Brain microvascular endothelial cell (primary cell): ENCODE data around the gene SDHC.

ENCODE experiments used
- DNase-seq: peaks from one replicate; pipeline ENCODE4 v3.0.0-alpha.2; 2020
- H3K27ac ChIP-seq: fragments of 250-450 bp; sonication (Bioruptor Pico); 2 replicates; pipeline ENCODE4 v1.5.1; 2020; ENCODE audit warnings: mild to moderate bottlenecking, moderate library complexity
- H3K27me3 ChIP-seq: fragments of 250-450 bp; sonication (Bioruptor Pico); replicated peaks from 2 replicates; pipeline ENCODE4 v1.5.1; 2020; ENCODE audit warnings: mild to moderate bottlenecking
- H3K36me3 ChIP-seq: fragments of 250-450 bp; sonication (Bioruptor Pico); replicated peaks from 2 replicates; pipeline ENCODE4 v1.5.1; 2020; ENCODE audit warnings: mild to moderate bottlenecking
- H3K4me3 ChIP-seq: 2 replicates; pipeline ENCODE4 v1.5.1; 2011; ENCODE audit warnings: low read depth, mild to moderate bottlenecking, control low read depth, low read length, moderate library complexity
- CTCF ChIP-seq: IDR thresholded peaks from 2 replicates; pipeline ENCODE4 v1.5.1; 2011; ENCODE audit warnings: low read depth, mild to moderate bottlenecking, moderate library complexity, low read length, control low read depth, inconsistent platforms; ENCODE audit errors: missing control alignments
- in situ Hi-C: cut with HindIII; loops from 2 replicates; pipeline ENCODE4 v1.10.0; 2017; ENCODE audit warnings: low sequenced_read_pairs, low pct_ligation_motif_present

SDHC gene

GRCh38 chr1:161273402-161273801 lies 40.8 kb upstream of the SDHC start:
- DNase-seq, result no peak
- H3K36me3 ChIP-seq, result no peaks in the 10 kb centered on the region
- no peak overlapping the region for H3K4me3 ChIP-seq
- H3K27ac ChIP-seq, result no peak overlapping the region
- in situ Hi-C loops, result no loop called here
- TF ChIP-seq CTCF, result no peak
- H3K27me3 ChIP-seq, result peaks cover 8% of the 10 kb centered on the region

- Histone ChIP-seq H3K27ac (no peak overlapping the region), H3K36me3 (no peaks in the 10 kb centered on the region), H3K27me3 (peaks cover 10% of the 10 kb centered on the region), H3K4me3 (no peak overlapping the region)
- in situ Hi-C loops, result no loop called here
- DNase-seq, result no peak
- no peak for TF ChIP-seq CTCF
Measured at GRCh38 chr1:161274874-161275273, 39.3 kb upstream of the SDHC start.

- Histone ChIP-seq H3K27ac (no peak overlapping the region), H3K36me3 (no peaks in the 10 kb centered on the region), H3K4me3 (no peak overlapping the region), H3K27me3 (peaks cover 19% of the 10 kb centered on the region)
- in situ Hi-C loops, result no loop called here
- TF ChIP-seq CTCF, result no peak
- no peak for DNase-seq
Measured at GRCh38 chr1:161282991-161283390, 31.2 kb upstream of the SDHC start.

- no peak for TF ChIP-seq CTCF
- in situ Hi-C loops, result no loop called here
- no peak overlapping the region for H3K4me3 ChIP-seq
Measured at GRCh38 chr1:161285113-161285512, 29.1 kb upstream of the SDHC start.

GRCh38 chr1:161285521-161285920 lies 28.7 kb upstream of the SDHC start:
- no peak for TF ChIP-seq CTCF

More at GRCh38 chr1:161285113-161285512, 29.1 kb upstream of the SDHC start:
- no peak for DNase-seq
- H3K27me3 ChIP-seq, result peaks cover 17% of the 10 kb centered on the region
- no peak overlapping the region for H3K27ac ChIP-seq
- no peaks in the 10 kb centered on the region for H3K36me3 ChIP-seq

GRCh38 chr1:161287482-161288054 lies 26.6 kb upstream of the SDHC start:
- H3K36me3 ChIP-seq, result no peaks in the 10 kb centered on the region
- no peak overlapping the region for H3K4me3 ChIP-seq
- TF ChIP-seq CTCF, result no peak
- H3K27ac ChIP-seq, result no peak overlapping the region
- DNase-seq, result no peak
- H3K27me3 ChIP-seq, result peaks cover 17% of the 10 kb centered on the region
- in situ Hi-C loops, result no loop called here

More at GRCh38 chr1:161285521-161285920, 28.7 kb upstream of the SDHC start:
- DNase-seq, result no peak
- Histone ChIP-seq H3K27me3 (peaks cover 17% of the 10 kb centered on the region), H3K27ac (no peak overlapping the region), H3K4me3 (no peak overlapping the region), H3K36me3 (no peaks in the 10 kb centered on the region)
- in situ Hi-C loops, result no loop called here
